Right renal pelvis (tissue), 4 donors: ENCODE measurements around the gene CENPS. TPM values are rescaled to one million over a fixed set of nuclear protein-coding genes. Genes with fewer than 3 reads are reported as not detected.

Source experiments
- DNase-seq, 4 donors: peaks; one replicate each; pipeline ENCODE4 v3.0.0-alpha.2; 2013; ENCODE audit warnings: low read depth in 4 of 4, low spot score in 3 of 4, missing footprints in 1 of 4
- polyA plus RNA-seq, 4 donors: library from polyadenylated mRNA; unstranded; fragments of 120-200 nt; gene quantifications; one replicate each; pipeline ENCODE4 v1.2.1, GENCODE V29; 2013; ENCODE audit not compliant: insufficient read length in 4 of 4

CENPS gene
- polyA plus RNA-seq, 4 donors = 34.0 to 43.0 (median 38.8) TPM

DNA sequence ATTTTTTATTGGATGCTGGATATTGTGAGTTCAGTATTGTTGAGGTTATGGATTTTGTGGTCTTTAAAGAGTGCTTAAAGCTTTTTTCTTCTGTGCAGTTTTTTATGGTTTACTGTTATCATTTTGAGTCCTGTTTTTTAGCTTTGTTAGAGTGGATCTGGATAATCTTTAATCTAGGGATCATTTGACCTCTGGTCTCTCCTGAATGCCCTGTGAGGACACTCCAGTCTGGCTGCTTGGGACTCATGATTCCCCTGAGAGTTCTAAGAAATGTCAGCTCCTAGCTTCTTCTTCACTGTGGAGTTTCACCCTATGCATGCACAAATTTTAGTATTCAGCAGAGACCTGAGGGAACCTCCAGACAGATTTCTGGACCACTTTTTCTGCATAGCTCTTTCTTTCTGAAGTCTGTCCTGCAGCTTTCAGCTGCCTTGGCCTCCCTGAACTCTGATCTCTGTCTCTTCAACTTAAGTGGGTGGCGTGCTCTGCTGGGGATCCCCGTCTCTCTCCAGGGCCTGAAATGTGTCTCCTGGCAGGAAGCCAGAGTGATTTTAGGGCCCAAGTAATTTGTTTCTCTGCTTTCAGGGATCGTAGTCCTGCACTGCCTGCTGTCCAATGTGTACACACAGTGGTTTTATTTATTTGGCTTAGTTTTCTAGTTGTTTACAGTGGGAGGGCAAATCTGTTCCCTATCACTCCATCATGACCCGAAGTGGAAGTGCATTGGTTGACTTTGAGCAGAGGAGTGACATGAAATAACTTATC is 59.2 kb downstream of the CENPS start:
- no peak for DNase-seq

DNA sequence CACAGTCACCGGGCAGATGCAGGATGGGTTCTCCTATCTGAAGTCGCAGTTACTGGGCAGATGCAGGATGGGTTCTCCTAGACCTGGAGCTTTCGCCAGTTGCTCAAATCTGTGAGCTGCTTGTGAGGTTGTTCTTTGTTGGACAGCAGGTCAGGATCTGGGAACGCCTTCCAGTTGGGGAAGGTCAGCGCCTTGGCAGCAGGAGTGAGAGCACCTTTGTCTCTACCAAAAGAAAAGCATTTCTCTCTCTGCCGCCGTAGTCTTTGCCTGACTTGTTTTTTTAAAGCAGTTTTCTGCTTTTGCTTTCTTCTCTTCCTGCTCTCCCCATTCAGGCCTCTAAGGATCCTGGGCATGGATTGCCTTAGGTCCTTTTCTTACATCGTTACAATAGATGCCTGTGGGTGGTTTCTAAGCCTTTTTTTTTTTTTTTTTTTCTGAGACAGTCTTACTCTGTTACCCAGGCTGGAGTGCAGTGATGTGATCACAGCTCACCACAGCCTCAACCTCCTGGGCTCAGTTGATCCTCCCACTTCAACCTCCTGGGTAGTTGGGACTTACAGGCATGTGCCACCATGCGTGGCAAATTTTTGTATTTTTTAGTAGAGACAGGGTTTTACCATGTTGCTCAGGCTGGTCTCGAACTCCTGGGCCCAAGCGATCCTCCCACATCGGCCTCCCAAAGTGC is 60.2 kb downstream of the CENPS start:
- no peak for DNase-seq

Other genes starting within 250 kb of the CENPS start
- 10 to 100 TPM; 42.0 to 49.1 (median 43.1) TPM for gene KIF1B, start 219.9 kb upstream of the CENPS start, polyA plus RNA-seq
- 100 to 1,000 TPM; 182 to 194 (median 189) TPM for gene PGD, start 31.4 kb upstream of the CENPS start, polyA plus RNA-seq
- 1 to 10 TPM in 3 of 4 donors, under 1 TPM in 1; 0.82 to 1.6 (median 1.4) TPM for gene CORT, start 19.6 kb downstream of the CENPS start, polyA plus RNA-seq
- 10 to 100 TPM; 38.8 to 45.8 (median 42.9) TPM for gene DFFA, start 42.1 kb downstream of the CENPS start, polyA plus RNA-seq
- gene PEX14, start 44.5 kb downstream of the CENPS start, polyA plus RNA-seq = 10 to 100 TPM; 19.7 to 25.8 (median 21.6) TPM